Endothelial cell of umbilical vein (primary cell): Measurements from ENCODE around the gene SLC27A6. TPM values are rescaled to one million over a fixed set of nuclear protein-coding genes. Genes with fewer than 3 reads are reported as not detected.
A peak's percentile ranks its signal among the peaks of the same experiment; 100 is the strongest.

Experiments
- BruUV-seq: library from RNA; stranded (reverse); fragments of 400-500 nt; replicated peaks from 2 replicates; lab custom pipeline; 2021; lab: Mats Ljungman, UMichigan
- CTCF ChIA-PET: fragments of 300-600, 350-600 bp; sonication (Branson Sonifier 250); formaldehyde crosslinking; loops from one replicate; lab custom pipeline; 2021; ENCODE audit warnings: antibody characterized with exemption, inconsistent platforms; lab: Charles Lee
- POLR2A ChIA-PET: fragments of 300-600, 350-600 bp; sonication (Branson Sonifier 250); formaldehyde crosslinking; loops from one replicate; lab custom pipeline; 2021; ENCODE audit warnings: antibody characterized with exemption, inconsistent platforms; lab: Charles Lee
- DNase-seq: peaks from one replicate; pipeline ENCODE4 v3.0.0-alpha.2; 2011; ENCODE audit warnings: low read depth, low spot score
- FAIRE-seq: peaks from 2 replicates; lab custom pipeline; 2011; peaks lifted over from hg19 to GRCh38; lab: Jason Lieb, UNC
- H2AFZ ChIP-seq: 2 replicates; pipeline ENCODE4 v1.6.0; 2012; ENCODE audit warnings: low read depth, low read length, control low read depth, inconsistent platforms
- H3K27ac ChIP-seq: 2 replicates; pipeline ENCODE4 v1.5.1; 2011; ENCODE audit warnings: low read depth, mild to moderate bottlenecking, control low read depth, low read length, moderate library complexity; ENCODE audit not compliant: insufficient read depth
- H3K27me3 ChIP-seq, 2 experiments: 2 replicates each; pipeline versions ENCODE4 v1.6.0 to v1.6.1; 2011; ENCODE audit warnings: low read length in 2 of 2, mixed read lengths in 1 of 2; ENCODE audit not compliant: control insufficient read depth in 2 of 2, insufficient read depth in 2 of 2
- H3K36me3 ChIP-seq, 2 experiments: 2 replicates in 1 of 2; 3 replicates in 1 of 2; pipeline ENCODE4 v1.5.1; 2011; ENCODE audit warnings: low read length in 2 of 2, mild to moderate bottlenecking in 1 of 2, moderate library complexity in 1 of 2; ENCODE audit not compliant: control insufficient read depth in 2 of 2, insufficient read depth in 2 of 2; ENCODE audit errors: extremely low read depth in 1 of 2
- H3K4me1 ChIP-seq: 3 replicates; pipeline ENCODE4 v1.5.1; 2011; ENCODE audit warnings: mild to moderate bottlenecking, low read length; ENCODE audit not compliant: control insufficient read depth, insufficient read depth; ENCODE audit errors: extremely low read depth
- H3K4me2 ChIP-seq: 2 replicates; pipeline ENCODE4 v1.6.1; 2011; ENCODE audit warnings: low read length, control low read depth, mixed read lengths; ENCODE audit not compliant: insufficient read depth
- H3K4me3 ChIP-seq, 3 experiments: fragments of 200-600 bp in 1 of 3; sonication (generic), shearing (Covaris generic) in 1 of 3; replicated peaks in 1 of 3; 2 replicates each; pipeline ENCODE4 v1.5.1; 2011 to 2016; ENCODE audit warnings: control low read depth in 3 of 3, low read length in 3 of 3, mild to moderate bottlenecking in 2 of 3, inconsistent platforms in 1 of 3, low read depth in 1 of 3, moderate library complexity in 1 of 3; ENCODE audit not compliant: insufficient read depth in 1 of 3
- H3K79me2 ChIP-seq: 2 replicates; pipeline ENCODE4 v1.6.0; 2012; ENCODE audit warnings: low read length, inconsistent platforms; ENCODE audit not compliant: control insufficient read depth, insufficient read depth
- H3K9ac ChIP-seq: replicated peaks from 2 replicates; pipeline ENCODE3; 2011; ENCODE audit warnings: low read length, control low read depth; ENCODE audit not compliant: insufficient read depth; ENCODE audit errors: extremely low read depth
- H3K9me1 ChIP-seq: replicated peaks from 3 replicates; pipeline ENCODE4 v1.6.0; 2011; ENCODE audit warnings: mild to moderate bottlenecking, low read length; ENCODE audit not compliant: control insufficient read depth, insufficient read depth; ENCODE audit errors: extremely low read depth
- H3K9me3 ChIP-seq: replicated peaks from 2 replicates; pipeline ENCODE4 v1.5.1; 2012; ENCODE audit warnings: low read length, inconsistent platforms; ENCODE audit not compliant: control insufficient read depth, insufficient read depth
- H4K20me1 ChIP-seq: replicated peaks from 2 replicates; pipeline ENCODE3; 2011; ENCODE audit warnings: mild to moderate bottlenecking, low read length; ENCODE audit not compliant: control insufficient read depth, insufficient read depth; ENCODE audit errors: extremely low read depth
- CTCF ChIP-seq, 2 donors: IDR thresholded peaks; 1 replicate in 1 of 2; 2 replicates in 1 of 2; pipeline ENCODE4 v1.5.1; 2011; ENCODE audit warnings: low read length in 2 of 2, mild to moderate bottlenecking in 2 of 2, moderate library complexity in 2 of 2, control low read depth in 1 of 2, inconsistent platforms in 1 of 2, low read depth in 1 of 2; ENCODE audit not compliant: insufficient read depth in 1 of 2; ENCODE audit errors: extremely low read depth in 1 of 2
- EZH2 ChIP-seq: IDR thresholded peaks from 2 replicates; pipeline ENCODE4 v1.6.1; 2012; ENCODE audit warnings: borderline replicate concordance, low read depth, mild to moderate bottlenecking, moderate library complexity, low read length, inconsistent platforms; ENCODE audit not compliant: severe bottlenecking
- FOS ChIP-seq: IDR thresholded peaks from 2 replicates; pipeline ENCODE4 v1.6.1; 2011; ENCODE audit warnings: mild to moderate bottlenecking, low read length, moderate library complexity, borderline replicate concordance; ENCODE audit not compliant: insufficient read depth
- GATA2 ChIP-seq: IDR thresholded peaks from 2 replicates; pipeline ENCODE4 v1.7.0; 2011; ENCODE audit warnings: low read depth, mild to moderate bottlenecking, moderate library complexity, mixed read lengths, low read length; ENCODE audit not compliant: insufficient read length, insufficient read depth
- JUN ChIP-seq: IDR thresholded peaks from 2 replicates; pipeline ENCODE4 v1.6.1; 2011; ENCODE audit warnings: borderline replicate concordance, low read depth; ENCODE audit not compliant: insufficient read length, insufficient read depth
- MAX ChIP-seq: IDR thresholded peaks from 2 replicates; pipeline ENCODE4 v1.6.1; 2011; ENCODE audit not compliant: insufficient read depth, insufficient read length
- MYC ChIP-seq: IDR thresholded peaks from one replicate; pipeline ENCODE4 v1.6.1; 2011; ENCODE audit warnings: mild to moderate bottlenecking, low read depth, low read length
- POLR2A ChIP-seq: IDR thresholded peaks from 2 replicates; pipeline ENCODE4 v1.6.1; 2012; ENCODE audit warnings: low read depth, mild to moderate bottlenecking, control low read depth, low read length
- POLR2AphosphoS5 ChIP-seq: IDR thresholded peaks from 2 replicates; pipeline ENCODE4 v1.6.1; 2012; ENCODE audit warnings: low read depth, mild to moderate bottlenecking, control low read depth, low read length, moderate library complexity; ENCODE audit not compliant: insufficient read depth
- dilution Hi-C: fragments of 300-500 bp; cut with MboI; formaldehyde crosslinking; loops from one replicate; pipeline ENCODE4 v1.15.0; 2019; ENCODE audit warnings: low sequenced_read_pairs; ENCODE audit not compliant: extremely low pct_ligation_motif_present
- intact Hi-C: fragments of 100-400 bp; cut with micrococcal nuclease; formaldehyde crosslinking; loops from one replicate; pipeline ENCODE4 v1.10.0; 2022
- polyA plus RNA-seq, 4 experiments: library from polyadenylated mRNA; depleted of rRNA in 3 of 4; stranded (reverse) in 3 of 4; unstranded in 1 of 4; fragments of >200 nt; gene quantifications; 2 replicates each; pipeline versions ENCODE4 v1.2.1 to v1.2.3, GENCODE V29; 2011 to 2012; ENCODE audit warnings: missing spikeins in 1 of 4
- total RNA-seq: library from RNA; stranded (reverse); gene quantifications from 2 replicates; pipeline ENCODE4 v1.2.3, GENCODE V29; 2021

The SLC27A6 gene
- total and polyA plus RNA-seq, 2 donors (not counting 3 experiments of a cell fraction or from before 2014, with no cell fraction given) = 0.10 TPM; not detected in 1

- POLR2A ChIA-PET = no interaction called here
These were observed 44.7 kb upstream of the SLC27A6 start for GRCh38 chr5:128920345-128921215.

GRCh38 chr5:128924299-128924698 is 41.0 kb upstream of the SLC27A6 start:
- TF ChIP-seq GATA2 = no peak
- no peak for TF ChIP-seq FOS
- TF ChIP-seq CTCF (IDR thresholded peaks at IDR 0.05; ENCODE audit: extremely low read depth in 1 of 2, insufficient read depth in 1 of 2, low read depth in 1 of 2, low read length in 2 of 2) = no peak
- TF ChIP-seq MYC = no peak
- TF ChIP-seq POLR2AphosphoS5 = no peak
- no peak for TF ChIP-seq POLR2A
- TF ChIP-seq EZH2 = no peak
- POLR2A ChIA-PET = no interaction called here

More at GRCh38 chr5:128920345-128921215, 44.7 kb upstream of the SLC27A6 start:
- intact Hi-C loops = loop anchor here (1.0 kb wide), 2 partner anchors 25 to 174 kb away; partner anchors contain the start of gene ISOC1
- Histone ChIP-seq H3K9ac (peak overlapping the region; percentile 5), H4K20me1 (no peaks in the 10 kb centered on the region), H3K4me3 (no peak overlapping the region), H3K9me3 (no peaks in the 10 kb centered on the region), H3K79me2 (no peaks in the 10 kb centered on the region), H3K4me1 (peaks cover 15% of the 10 kb centered on the region), H3K36me3 (no peaks in the 10 kb centered on the region), H2AFZ (peak overlapping the region; percentile 74), H3K9me1 (no peaks in the 10 kb centered on the region), H3K27ac (peak overlapping the region; percentile 87), H3K4me2 (peak overlapping the region; percentile 72), H3K27me3 (no peaks in the 10 kb centered on the region)
- dilution Hi-C loops = no loop called here
- DNase-seq (peak; percentile 90), FAIRE-seq (peak; percentile 89)
- no peak for TF ChIP-seq MAX
- peak; percentile 84 for TF ChIP-seq FOS
- no peak for TF ChIP-seq EZH2
- peak; percentile 56 for TF ChIP-seq POLR2AphosphoS5
- no peak for TF ChIP-seq GATA2
- TF ChIP-seq JUN = peak; percentile 83
- CTCF ChIA-PET = interaction anchor here (0.8 to 4.1 kb wide), 3 partner anchors 14 to 932 kb away, joined by 3 to 32 read pairs (median 3); no protein-coding TSS in a partner anchor
- TSS peak; percentile 94 for BruUV-seq

More at GRCh38 chr5:128924299-128924698, 41.0 kb upstream of the SLC27A6 start:
- no peaks in the 10 kb centered on the region for H3K79me2 ChIP-seq
- H3K27ac ChIP-seq = no peak overlapping the region
- FAIRE-seq (no peak), DNase-seq (no peak)
- no peaks in the 10 kb centered on the region for H3K36me3 ChIP-seq
- no peaks in the 10 kb centered on the region for H3K27me3 ChIP-seq
- peaks cover 24% of the 10 kb centered on the region for H3K4me1 ChIP-seq
- intact Hi-C loops = no loop called here
- CTCF ChIA-PET = interaction anchor here (0.6 to 2.5 kb wide), 3 partner anchors 18 to 412 kb away, joined by 4 to 8 read pairs (median 7); no protein-coding TSS in a partner anchor
- no peak overlapping the region for H3K4me3 ChIP-seq
- no peak overlapping the region for H3K9ac ChIP-seq
- no peak overlapping the region for H2AFZ ChIP-seq
- no peak overlapping the region for H3K4me2 ChIP-seq
- H4K20me1 ChIP-seq = no peaks in the 10 kb centered on the region
- no TSS peak for BruUV-seq
- dilution Hi-C loops = no loop called here
- H3K9me3 ChIP-seq = no peaks in the 10 kb centered on the region
- no peaks in the 10 kb centered on the region for H3K9me1 ChIP-seq
